HG03280 (cell line): Measurements from ENCODE around the gene RBM47.
"Not testable (repeated sequence)": the region's sequence is repeated elsewhere in the genome, so short reads cannot be mapped to it uniquely, and the experiment has no call there.

Experiments
- ATAC-seq: cut with Tn5 transposase; IDR thresholded peaks from one replicate; pipeline ENCODE4 v1.9.1; 2021; ENCODE audit warnings: mild to moderate bottlenecking, moderate library complexity; ENCODE audit not compliant: unreplicated experiment

Gene RBM47

DNA sequence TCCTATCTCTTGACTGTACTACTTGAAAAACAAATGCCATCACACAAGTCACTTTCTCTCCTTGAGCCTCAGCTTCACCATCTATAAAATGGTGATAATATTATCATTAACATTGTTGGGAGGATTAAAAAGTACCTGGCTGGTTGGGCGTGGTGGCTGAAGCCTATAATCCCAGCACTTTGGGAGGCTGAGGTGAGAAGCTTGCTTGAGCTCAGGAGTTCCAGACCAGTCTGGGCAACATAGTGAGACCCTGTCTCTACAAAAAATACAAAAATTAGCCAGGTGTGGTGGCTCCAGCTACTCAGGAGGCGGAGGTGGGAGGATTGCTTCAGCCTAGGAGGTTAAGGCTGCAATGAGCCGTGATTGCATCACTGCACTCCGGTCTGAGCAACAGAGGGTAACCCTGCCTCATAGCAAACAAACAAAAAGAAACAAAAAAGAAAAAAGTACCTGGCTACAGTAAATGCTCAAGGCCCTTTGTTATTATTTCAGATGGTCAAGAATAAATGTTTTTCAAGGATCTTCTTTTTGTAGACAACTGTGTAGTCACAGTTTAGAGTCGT lies 174.2 kb downstream of the RBM47 start:
- no peak for ATAC-seq

DNA sequence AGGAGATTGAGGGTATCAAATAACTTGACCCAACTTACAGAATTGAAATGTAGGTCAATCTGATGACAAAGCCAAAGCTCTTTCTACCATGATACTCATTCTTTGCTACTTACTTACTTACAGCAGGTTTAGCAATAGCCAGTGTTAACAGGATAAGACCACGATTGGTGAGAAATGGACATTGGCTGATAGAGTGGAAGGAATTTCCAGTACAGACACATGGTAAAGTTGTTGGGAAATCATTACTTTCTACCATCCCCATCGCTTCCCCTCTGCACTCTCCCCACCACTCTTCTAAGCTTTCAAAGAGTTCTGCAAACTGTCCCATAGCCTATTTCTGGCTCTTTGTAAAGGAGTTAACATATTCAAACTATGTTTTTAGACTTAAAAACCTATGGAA lies 174.8 kb downstream of the RBM47 start:
- ATAC-seq: no peak

DNA sequence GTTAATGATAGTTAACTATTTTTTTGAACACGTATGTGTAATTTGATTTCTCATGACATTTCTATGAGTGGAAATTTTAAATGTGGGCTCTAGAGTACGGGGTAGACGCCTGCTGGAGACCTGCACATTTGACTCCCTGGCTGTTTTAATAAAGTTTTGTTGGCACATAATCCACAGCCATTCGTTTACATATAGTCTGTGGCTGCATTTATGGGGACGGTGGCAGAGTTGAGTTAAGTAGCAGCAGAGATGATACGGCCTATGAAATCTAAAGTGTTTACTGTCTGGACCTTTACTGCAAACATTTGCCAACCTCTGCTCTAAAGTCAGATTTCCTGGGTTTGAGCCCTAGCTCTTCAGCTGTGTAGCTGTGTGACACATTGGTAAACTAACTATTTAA lies 175.8 kb downstream of the RBM47 start:
- ATAC-seq: no peak

DNA sequence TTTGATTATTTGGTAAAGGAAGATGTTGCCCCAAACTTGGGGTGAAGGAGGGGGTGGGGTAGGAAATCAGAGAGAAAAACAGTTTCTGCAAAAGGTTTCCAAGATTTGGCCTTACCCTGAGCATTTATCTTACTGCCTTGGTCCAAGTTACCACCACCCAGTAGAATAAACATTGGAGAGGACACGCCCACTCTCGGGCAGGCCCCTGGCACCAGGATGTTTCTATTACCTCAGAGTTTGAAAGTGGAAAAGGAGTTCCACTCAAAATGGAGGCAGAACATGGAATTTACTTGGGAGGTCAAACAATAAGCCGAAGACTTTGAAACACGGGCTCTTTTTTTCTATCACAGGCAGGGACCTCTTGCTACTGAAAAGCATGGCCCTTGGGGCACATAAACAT lies 180.8 kb downstream of the RBM47 start:
- no peak for ATAC-seq

DNA sequence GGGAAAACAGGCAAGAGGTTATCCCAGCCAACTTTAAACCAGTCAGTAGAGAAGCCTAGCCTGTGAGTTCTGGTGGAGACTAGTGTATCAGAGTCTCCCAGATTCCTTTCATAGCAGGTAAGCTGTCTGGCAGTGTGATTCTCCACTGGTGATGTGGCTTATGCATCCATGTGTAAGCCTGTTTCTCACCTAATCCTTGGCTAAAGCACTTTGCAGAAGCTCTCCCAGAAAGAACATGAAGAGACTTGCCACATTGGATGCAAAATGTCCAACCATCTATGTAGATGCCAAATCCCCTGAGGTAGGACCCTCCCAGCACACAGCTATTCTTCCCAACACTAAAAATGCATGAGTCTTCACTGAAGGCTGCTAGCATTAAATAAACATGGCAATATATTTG lies 182.8 kb downstream of the RBM47 start:
- ATAC-seq: no peak

DNA sequence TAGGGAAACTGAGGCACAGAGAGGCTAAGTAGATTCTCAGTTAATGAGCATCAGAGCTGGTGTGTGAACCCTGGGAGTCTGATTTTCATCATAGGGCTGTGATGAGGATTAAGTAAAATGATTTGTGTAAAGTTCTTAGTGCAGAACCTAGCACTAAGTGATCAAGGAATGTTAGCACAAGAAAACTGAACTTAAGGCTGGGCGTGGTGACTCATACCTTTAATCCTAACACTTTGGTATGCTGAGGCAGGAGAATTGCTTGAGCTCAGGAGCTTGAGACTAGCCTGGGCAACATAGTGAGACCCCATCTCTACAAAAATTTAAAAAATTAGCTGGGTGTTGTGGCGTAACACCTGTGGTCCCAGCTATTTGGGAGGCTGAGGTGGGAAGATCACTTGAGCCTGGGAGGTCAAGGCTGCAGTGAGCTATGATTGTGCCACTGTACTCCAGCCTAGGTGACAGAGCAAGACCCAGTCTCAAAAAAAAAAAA lies 183.4 kb downstream of the RBM47 start:
- not testable (repeated sequence) for ATAC-seq

DNA sequence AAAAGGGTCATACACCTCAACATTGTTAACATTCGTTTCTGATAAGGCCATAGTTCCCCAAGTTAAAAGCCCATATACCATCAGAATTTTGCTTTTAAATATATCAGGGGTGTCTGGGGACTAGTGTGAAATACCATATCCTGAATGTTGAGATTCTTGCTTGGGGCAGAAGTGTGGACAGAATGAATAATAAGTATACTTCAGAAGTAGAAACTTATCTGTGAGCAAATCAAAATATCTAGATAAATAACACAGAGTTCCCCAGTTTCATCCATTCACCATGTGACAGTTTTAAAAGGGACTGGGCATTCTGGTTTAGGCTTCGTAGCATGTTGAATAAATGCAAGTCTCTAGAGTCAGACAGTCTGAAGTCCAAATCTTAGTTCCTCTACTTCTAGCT lies 184.0 kb downstream of the RBM47 start:
- no peak for ATAC-seq

DNA sequence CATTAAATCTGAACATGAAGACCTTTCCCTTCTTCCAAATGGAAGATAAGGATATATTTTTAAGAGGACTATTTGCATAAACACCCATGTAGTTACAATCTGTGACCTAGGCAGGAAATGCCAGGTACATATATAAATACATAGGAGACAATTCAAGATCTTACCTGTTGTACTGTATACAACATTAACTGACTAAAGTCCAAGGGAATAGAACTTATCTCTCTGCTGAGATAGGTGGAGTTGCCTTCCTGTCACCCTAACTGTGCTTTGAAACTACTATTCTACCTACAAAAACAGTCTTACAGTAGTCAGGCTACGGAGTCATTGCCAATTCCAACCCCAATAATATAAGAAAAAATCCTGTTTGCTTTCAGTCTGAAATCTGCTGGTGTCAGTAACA lies 188.2 kb downstream of the RBM47 start:
- no peak for ATAC-seq

DNA sequence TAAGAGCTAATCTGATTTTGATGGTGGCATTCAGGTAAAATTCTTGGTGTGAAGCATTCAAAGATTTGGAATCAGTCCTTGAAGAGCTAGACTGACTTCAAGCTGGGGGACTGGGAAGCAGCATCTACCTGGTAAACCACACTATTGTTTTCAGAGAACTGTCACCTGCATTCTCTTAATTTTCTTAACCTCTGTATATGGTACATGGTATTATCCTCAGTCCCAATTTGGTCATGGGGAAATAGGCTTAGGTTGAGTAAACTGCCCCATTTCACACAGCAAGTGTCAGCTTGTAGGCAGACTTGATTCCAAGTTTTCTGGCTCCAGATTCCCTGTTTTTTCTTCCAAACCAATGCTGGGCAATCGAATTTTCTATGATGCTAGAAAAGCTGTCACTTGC lies 190.1 kb downstream of the RBM47 start:
- ATAC-seq: no peak

DNA sequence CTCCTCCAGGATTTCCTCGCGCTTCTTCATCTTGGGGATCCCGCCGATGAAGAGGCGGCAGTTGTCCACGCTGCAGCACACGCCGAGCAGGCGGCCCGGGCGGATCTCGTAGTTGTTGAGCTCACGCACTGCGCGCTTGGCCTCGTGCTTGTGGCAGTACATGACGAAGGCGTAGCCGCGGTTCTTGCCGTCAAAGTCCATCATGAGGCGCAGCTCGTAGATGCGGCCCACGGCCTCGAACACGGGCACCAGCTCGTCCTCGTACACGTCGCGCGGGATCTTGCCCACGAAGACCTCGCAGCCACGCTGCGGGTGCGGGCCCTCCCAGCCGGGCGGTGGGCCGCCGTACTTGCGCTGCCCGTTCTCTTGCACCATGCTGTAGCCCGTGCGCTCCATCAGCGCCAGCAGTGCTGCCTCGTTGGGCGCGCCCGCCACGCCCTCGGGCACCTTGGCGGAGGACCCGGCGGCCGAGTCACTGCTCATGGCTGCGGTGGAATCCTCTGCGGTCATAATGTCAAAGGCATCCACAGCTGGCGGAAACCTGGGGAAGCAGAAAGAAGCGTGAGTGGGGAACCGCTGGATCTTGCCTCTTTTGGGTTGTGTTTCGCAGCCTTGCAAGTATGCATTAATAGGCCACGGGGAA lies 191.2 kb downstream of the RBM47 start:
- no peak for ATAC-seq

DNA sequence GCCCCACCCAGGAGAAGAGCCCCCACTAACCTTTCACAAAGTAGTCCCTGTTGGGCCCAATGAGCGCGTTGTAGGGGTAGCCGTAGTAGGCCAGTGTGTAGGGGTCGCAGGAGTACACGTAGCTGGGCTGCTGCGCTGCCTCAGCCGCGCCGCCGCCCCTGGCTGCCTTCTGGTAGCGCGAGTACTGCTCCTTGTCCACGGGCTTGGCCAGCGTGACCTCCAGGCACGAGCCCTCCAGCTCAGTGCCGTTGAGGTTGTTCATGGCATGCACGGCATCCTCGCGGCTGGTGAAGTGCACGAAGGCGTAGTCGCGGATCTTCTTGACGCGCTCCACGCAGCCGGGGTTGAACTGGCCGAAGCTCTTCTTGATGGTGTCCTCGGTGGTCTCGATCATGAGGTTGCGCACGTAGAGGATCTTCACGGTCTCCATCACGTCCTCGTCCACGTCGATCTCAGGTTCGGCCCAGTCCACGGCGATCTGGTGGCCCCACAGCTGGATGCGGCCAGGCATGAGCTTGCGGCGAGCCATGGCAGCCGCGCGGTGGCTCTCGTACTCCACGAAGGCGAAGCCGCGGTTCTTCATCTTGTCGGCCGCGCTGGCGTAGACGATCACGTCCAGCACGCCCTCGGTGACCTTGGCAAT lies 191.8 kb downstream of the RBM47 start:
- no peak for ATAC-seq

DNA sequence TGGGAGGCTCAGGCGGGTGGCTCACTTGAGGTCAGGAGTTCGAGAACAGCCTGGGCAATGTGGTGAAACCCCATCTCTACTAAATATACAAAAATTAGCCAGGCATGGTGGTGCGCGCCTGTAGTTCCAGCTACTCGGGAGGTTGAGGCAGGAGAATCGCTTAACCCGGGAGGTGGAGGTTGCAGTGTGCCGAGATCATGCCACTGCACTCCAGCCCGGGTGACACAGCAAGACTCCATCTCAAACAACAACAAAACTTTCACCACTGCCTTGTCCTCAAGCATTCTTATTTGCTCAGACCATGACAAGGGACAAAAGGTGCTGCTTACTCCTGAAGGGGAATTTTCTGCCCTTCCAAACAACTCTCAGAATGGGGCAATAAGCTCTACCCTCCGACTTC lies 194.4 kb downstream of the RBM47 start:
- ATAC-seq: not testable (repeated sequence)

DNA sequence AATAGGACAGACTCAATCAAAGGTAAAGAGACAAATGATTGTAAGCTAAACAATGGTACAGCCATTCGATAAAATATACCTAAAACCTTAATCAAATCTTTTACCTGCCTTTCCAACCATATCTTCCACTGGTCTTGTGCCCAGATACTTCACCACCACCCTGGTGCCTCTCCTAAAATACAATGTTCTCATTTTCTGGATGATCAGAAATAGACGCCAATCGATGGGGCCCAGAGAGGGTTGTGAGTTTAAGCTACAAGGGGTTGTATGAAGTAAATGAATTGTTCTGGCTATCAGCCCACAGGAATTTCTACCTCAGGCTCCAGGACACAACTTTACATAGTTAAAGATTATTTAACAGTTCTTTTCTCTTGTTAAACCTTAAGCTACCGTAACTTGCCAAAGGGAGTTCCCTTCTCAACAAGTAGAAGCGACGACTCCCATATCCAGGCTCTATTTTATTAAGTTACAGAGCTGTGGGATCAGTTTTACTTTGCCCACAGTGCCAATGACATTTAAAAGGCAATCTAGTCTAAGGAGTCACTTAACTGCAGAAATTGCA lies 195.5 kb downstream of the RBM47 start:
- no peak for ATAC-seq

DNA sequence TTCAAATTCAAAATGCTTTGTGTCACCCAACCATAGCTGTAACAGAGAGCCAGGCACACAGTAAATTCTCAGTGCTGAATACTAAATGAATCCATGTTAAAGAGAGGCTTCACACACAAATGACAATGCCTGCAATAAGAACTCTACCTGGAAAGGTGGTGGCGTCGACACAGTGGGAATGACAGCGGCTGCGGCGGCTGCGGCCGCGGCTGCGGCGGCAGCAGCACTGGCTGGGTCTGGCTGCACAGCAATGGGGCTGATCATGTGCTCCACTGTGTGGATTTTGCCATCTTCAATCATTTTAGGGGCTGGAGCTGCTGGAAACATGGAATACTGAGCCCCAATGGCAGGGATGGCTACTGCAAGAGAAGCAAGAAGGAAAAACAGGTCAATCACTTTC lies 197.2 kb downstream of the RBM47 start:
- ATAC-seq: no peak

DNA sequence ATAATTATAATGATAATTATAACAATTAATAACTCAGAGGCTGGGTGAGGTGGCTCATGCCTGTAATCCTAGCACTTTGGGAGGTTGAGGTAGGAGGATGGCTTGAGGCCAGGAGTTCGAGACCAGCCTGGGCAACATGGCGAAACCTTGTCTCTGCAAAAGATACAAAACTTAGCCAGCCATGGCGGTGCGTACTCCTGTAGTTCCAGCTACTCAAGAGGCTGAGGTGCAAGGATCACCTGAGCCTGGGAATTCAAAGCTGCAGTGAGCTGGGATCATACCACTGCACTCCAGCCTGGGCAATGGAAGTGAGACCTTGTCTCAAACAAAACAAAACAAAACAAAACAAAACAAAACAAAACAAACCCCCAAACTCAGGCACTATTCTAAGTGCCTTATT lies 201.8 kb downstream of the RBM47 start:
- ATAC-seq: not testable (repeated sequence)

DNA sequence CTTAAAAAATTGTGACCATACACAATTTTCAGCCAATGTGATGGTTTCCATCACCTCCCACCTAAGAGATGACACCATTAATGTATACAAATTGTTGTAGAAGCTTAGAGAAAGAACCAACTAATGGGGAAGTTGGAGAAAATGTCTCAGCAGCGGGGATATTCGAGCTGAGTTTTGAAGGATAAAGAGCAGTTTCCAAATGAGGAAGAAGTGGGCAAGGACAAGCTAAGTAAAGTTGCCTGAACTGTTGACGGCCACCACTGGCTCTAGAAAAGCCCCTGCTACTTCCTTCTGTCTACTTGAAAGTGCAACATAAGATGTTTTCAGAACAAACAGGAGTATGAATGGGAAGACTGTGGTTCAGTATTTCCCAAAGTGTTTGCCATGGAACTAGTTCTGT lies 202.5 kb downstream of the RBM47 start:
- no peak for ATAC-seq

DNA sequence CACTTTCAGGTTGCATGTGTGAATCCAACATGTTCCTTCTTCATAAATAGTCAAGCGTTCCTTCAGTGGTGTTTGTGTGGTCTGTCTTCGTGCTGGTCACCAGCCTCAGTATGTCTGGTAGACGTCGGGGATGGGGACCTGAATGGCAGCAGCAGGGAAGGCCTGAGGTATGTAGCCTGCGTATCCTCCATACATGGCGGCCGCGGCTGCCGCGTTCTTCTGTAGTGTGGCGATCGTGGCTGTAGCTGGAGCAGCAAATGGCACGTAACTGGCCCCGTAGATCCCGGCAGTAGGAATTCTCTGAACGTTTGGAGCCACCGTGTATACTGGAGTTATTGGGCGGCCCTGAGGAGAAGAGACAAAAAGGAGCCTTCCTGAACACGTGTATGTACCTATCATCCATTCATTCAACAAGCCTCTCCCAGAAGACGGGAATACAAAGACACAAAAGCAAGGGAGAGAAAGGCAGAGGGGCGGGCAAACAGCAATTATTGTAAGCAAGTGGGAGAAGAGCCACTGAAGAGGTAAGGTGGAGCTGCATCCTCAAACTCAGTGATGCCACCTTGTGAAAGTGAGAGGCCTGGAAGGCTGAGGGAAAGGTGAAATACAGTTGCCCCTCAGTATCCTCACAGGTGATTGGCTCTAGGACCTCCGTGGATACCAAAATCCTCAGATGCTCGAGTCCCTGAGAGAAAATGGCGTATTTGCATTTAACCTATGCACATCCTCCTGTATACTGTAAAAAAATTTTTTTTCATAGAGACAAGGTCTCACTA lies 203.7 kb downstream of the RBM47 start:
- ATAC-seq: no peak

DNA sequence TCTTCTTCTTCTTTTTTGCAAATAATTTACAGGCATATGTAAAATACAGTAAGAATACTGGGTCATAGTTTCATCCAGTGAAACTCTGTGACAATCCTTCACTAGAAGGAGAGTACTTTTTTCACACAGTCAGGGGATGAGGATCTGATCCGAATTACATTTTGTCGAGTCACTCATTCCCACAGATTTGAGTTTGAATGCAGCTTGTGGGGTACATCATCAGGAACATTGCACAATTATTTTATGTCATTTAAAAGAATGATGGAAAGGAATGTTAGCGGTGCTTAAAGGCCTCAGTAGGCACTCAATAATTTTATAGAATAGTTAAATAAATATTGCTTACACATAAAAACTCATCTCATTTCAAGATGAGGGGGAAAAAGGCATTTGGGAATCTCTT lies 205.9 kb downstream of the RBM47 start:
- no peak for ATAC-seq

DNA sequence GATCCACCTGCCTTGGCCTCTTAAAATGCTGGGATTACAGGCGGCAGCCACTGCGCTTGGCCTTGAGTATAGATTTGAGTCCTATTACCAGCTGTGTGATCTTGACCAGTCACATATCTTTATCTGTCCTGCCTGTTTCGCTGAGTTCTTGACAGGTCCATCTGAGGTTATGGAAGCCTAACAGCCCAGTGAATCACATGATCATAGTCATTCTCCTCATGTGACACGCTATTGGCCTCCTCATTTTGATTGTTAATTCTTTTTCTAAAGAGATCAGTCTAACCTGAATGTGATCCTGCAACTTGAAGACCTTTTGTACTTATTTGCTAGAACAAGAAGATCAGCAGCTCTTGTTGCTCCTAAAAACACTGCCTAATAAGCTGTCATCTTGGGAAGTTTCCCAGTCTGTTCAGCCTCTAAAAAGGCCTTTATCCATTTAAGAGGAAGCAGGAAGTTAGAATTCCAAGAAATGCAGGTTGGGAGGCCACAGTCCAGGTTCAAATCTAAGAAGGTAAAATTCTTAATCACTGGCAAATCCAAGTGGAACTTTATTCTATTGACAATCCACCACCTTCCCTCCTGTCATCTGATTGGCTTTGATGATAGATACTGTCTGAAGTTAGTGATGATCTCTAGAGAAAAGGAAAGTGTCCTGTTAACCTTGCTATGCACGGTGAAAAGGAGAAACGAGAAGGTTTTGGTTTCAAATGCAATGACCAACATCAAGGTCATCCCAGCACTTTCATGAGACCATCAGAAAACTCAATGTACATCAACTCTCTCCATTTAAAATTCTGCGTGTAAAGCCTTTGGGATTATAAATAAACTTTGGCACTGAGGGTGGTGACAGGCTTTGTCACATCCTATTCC lies 207.6 kb downstream of the RBM47 start:
- peak; percentile 63 for ATAC-seq

DNA sequence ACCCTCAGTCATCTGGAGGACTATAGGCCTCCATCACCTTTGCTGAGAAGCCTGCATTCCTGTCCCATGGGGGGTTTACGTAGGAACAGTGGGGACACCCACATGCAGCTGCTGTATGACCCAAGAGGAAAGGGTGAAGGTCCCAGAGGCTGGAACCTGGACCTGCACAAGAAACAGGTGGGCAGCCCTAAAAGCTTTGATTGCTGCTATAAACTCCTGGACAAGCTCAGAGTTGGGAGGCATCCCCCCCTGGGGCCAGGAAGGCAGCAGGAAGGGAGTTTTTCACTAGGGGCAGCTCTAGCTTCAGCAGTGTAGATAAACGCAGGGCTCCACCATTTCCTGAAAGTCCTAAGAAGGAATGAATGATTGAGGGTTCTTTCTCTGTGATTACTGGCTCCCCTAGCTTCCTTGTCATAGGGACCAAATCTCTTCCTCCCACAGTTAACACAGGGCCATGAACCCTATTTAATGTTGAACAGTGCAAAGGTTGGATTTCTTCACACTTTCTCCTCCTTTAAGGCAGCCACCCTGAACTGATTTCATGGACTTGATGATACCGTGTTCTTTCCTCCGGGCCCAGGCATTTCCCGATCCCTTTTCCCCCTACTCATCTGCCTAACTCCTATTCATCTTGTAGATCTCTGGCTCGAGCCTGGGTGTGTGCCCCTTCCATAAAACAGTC lies 210.3 kb downstream of the RBM47 start:
- ATAC-seq: no peak
